HepG2 (cell line): Measurements from ENCODE around the gene INHA.

Experiments
- CREB1 ChIP-seq, 2 experiments: fragments of 450-650 bp in 1 of 2; IDR thresholded peaks; 2 replicates each; pipeline ENCODE4 v1.6.1; 2016 to 2017; ENCODE audit warnings: control low read depth in 1 of 2, mild to moderate bottlenecking in 1 of 2, missing compliant biosample characterization in 1 of 2, missing genetic modification characterization in 1 of 2
- CTCF ChIP-seq: sonication (generic); formaldehyde crosslinking; IDR thresholded peaks from 2 replicates; pipeline ENCODE4 v1.5.0; 2020; ENCODE audit warnings: mild to moderate bottlenecking, missing genetic modification reagents, moderate library complexity
- ESRRA ChIP-seq: sonication (generic); formaldehyde crosslinking; IDR thresholded peaks from 2 replicates; pipeline ENCODE4 v1.5.1; 2020; ENCODE audit warnings: mild to moderate bottlenecking, low read depth, missing genetic modification reagents
- NFE2L1 ChIP-seq: sonication (generic); formaldehyde crosslinking; IDR thresholded peaks from 2 replicates; pipeline ENCODE4 v1.4.0; 2020; ENCODE audit warnings: missing genetic modification reagents, mild to moderate bottlenecking, borderline replicate concordance
- RBAK ChIP-seq: sonication (generic); formaldehyde crosslinking; IDR thresholded peaks from 2 replicates; pipeline ENCODE4 v1.5.1; 2020; ENCODE audit warnings: mild to moderate bottlenecking, missing genetic modification reagents
- TCF7L2 ChIP-seq: IDR thresholded peaks from 2 replicates; pipeline ENCODE4 v1.6.1; 2011; ENCODE audit warnings: mild to moderate bottlenecking, low read depth, low read length, moderate library complexity
- ZBTB14 ChIP-seq: sonication (generic); formaldehyde crosslinking; IDR thresholded peaks from 2 replicates; pipeline ENCODE4 v1.4.0; 2020; ENCODE audit warnings: missing genetic modification reagents
- ZNF253 ChIP-seq: sonication (generic); formaldehyde crosslinking; IDR thresholded peaks from 2 replicates; pipeline ENCODE4 v1.8.0; 2022; ENCODE audit warnings: mild to moderate bottlenecking, missing genetic modification reagents, borderline replicate concordance
- ZNF383 ChIP-seq: sonication (generic); formaldehyde crosslinking; IDR thresholded peaks from 2 replicates; pipeline ENCODE4 v1.4.0; 2020; ENCODE audit warnings: missing genetic modification reagents, mild to moderate bottlenecking, borderline replicate concordance
- ZZZ3 ChIP-seq: sonication (generic); formaldehyde crosslinking; IDR thresholded peaks from 2 replicates; pipeline ENCODE4 v1.4.0; 2020; ENCODE audit warnings: missing genetic modification reagents, mild to moderate bottlenecking, borderline replicate concordance
- TF ChIP-seq, protein P1 (sequence below): sonication (generic); formaldehyde crosslinking; IDR thresholded peaks from 2 replicates; pipeline ENCODE4 v1.4.0; 2020; ENCODE audit warnings: low read depth, mild to moderate bottlenecking, missing genetic modification reagents
- TF ChIP-seq, protein P2 (sequence below): sonication (generic); formaldehyde crosslinking; IDR thresholded peaks from 2 replicates; pipeline ENCODE4 v1.4.0; 2020; ENCODE audit warnings: missing genetic modification reagents

- TF ChIP-seq CTCF (no peak), CREB1 (IDR thresholded peaks at IDR 0.05) (no peak), CREB1 (CRISPR knock-in tag; IDR thresholded peaks at IDR 0.05) (no peak), RBAK (CRISPR knock-in tag) (no peak), ZNF253 (CRISPR knock-in tag) (no peak), ZBTB14 (CRISPR knock-in tag) (no peak), ESRRA (CRISPR knock-in tag) (no peak), ZZZ3 (CRISPR knock-in tag) (no peak), ZNF383 (CRISPR knock-in tag) (no peak), NFE2L1 (CRISPR knock-in tag) (no peak), TCF7L2 (no peak)
- TF ChIP-seq, protein P1, sequence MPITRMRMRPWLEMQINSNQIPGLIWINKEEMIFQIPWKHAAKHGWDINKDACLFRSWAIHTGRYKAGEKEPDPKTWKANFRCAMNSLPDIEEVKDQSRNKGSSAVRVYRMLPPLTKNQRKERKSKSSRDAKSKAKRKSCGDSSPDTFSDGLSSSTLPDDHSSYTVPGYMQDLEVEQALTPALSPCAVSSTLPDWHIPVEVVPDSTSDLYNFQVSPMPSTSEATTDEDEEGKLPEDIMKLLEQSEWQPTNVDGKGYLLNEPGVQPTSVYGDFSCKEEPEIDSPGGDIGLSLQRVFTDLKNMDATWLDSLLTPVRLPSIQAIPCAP (CRISPR knock-in tag) = no peak
- TF ChIP-seq, protein P2, sequence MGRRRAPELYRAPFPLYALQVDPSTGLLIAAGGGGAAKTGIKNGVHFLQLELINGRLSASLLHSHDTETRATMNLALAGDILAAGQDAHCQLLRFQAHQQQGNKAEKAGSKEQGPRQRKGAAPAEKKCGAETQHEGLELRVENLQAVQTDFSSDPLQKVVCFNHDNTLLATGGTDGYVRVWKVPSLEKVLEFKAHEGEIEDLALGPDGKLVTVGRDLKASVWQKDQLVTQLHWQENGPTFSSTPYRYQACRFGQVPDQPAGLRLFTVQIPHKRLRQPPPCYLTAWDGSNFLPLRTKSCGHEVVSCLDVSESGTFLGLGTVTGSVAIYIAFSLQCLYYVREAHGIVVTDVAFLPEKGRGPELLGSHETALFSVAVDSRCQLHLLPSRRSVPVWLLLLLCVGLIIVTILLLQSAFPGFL (CRISPR knock-in tag) = no peak
Measured at GRCh38 chr2:219553168-219553417, 19.0 kb upstream of the INHA start.
